Stimulated activated naive CD4-positive, alpha-beta T cell treated with Interleukin-2 at 50 U/mL for 16 hours (primary cell): ENCODE measurements around the gene NRAP.
"Not testable (repeated sequence)": the region's sequence is repeated elsewhere in the genome, so short reads cannot be mapped to it uniquely, and the experiment has no call there.

Source experiments
- DNase-seq: peaks from one replicate; lab custom pipeline; 2025; lab: John Stamatoyannopoulos, UW

NRAP gene

DNA sequence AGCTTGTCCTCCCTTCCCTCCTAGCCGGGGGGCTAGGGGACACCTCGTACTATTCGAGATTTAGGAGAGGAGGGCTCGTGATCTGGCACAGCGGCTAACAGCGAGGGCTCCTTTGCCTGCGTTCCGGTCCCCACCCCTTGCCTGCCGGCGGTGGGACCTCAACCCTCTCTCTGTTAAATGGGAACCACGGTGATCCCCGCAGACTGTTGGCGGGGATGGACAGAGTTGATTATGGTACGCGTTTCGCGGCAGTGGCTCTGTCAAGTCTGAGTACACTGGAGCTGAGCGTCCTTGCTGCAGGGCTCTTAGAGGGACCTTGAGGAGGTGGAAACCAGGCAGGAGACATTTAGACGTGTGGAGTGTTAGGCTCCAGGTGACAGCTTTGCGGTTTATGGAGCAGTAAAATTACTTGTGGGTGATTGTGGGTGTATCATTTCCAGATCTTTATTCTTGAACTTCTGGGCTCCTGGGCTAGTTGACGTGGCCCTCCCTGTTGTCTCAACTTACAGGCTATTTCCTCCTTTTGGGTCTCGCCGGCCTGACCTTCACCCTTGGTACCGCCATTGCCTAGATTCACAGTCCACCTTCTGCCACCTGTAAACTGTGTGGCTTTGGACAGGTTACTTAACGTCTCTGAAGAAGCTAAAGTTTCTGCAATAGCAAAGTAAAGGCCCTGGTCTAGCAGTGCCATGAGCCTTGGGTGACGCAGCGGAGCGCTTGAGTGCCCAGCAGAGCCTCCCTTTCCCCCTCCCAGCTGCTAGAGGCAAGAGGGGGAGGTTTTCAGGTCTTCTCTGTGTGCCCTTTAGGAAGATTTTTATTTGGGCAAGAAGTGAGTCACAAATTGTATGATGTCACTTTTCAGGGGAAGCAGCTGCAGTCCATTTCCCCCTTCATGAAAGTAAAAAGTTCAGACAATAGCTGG is 16.6 kb upstream of the NRAP start:
- peak; percentile 13 for DNase-seq

DNA sequence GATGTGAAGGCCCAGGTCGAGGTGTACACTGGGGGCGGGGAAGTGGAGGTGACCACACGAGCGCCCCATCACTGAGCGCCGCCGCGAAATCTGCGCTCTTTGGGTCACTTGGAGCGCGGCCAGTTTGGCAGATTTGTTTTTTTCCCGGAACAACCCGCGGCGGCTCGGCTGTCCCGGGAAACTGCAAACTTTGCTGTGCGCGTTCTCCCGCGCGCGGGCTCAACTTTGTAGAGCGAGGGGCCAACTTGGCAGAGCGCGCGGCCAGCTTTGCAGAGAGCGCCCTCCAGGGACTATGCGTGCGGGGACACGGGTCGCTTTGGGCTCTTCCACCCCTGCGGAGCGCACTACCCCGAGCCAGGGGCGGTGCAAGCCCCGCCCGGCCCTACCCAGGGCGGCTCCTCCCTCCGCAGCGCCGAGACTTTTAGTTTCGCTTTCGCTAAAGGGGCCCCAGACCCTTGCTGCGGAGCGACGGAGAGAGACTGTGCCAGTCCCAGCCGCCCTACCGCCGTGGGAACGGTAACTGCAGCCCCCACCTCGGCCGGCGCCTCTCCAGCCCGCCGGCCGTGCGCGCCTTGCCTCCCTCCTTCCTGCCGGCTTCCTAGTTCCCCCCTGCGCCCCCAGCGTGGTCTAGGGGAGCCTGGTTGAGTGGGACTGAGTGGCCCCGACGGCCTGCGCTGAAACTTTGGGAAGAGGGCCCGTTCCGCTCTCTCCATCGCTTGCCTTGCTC is 15.8 kb upstream of the NRAP start, which contains the start of gene CASP7:
TSS of gene CASP7 (plus strand) at position 450 of the 727 bp plus-strand sequence. CDS start 17,582 bp downstream, outside the sequence.
- DNase-seq = peak; percentile 77

DNA sequence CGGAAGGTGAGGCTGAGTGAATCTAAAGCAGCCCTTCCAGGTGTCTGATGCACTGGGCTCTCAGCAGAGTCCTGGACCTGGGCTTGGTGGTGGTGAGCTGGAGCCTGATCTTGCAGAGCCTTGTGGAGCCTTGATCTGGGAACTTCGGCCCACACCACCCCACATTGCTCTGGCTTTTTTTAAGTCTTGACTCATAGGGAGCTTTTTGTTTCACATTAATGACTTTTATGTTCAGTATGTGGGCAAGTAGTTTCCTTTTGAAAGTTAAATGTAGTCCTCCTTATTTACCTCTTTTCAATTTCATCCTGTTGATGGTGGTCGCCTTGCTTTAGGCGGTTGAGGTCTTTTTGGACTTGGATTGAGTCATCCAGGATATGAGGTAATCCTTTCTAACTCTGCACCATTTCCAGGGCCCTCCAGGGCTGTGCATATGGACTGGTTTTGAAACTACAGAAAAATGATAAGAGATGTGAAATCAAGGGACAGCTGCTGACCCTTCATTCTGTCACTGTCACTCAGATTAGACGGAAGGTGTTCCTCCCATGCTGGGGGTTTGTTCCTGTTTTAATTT is 2.9 kb upstream of the NRAP start:
- DNase-seq = no peak

DNA sequence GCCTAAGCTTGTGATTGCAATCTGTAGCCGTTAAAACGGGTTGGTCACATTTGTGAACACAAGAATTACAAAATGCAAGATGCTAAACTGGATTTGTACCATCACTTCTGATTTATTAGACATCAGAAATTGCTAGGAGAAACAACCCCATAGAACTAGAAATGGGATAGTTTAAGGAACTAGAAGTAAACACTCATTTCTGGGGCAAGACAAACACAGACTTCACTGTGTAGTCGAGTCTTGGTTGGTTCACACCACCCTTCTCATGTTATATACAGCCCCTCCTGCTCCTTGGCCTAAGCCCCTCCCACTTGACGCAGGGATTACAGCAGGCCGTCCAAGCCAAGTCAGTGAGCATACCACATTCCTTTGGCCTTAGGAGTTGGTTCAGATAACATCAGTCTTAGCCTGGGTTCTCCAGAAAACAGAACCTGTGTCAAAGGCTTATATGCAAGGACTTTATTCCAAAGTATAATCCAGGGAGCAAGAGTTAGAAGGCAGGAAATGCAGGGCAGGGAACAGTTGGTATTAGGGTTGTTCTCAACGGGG is 2.0 kb upstream of the NRAP start:
- DNase-seq = no peak

DNA sequence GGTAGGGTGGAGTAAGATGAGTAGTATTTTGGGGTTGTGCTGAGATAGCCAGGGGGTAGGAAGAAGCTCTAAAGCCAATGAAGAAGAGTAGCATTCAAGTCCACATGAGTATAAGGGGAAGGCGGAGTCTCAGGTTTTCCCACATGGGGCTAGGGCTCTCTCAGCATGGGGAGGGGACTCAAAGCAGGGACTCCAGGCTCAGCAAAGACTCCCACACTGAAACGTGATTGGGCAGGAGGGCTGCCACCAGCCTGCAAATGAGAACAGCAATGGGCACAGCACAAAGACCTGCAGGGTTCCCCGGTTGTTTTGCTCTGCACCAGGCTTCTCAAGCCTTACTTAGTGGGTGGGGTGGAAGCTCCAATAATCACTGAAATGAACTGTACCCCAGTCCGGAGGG is 1.5 kb upstream of the NRAP start:
- DNase-seq = no peak

DNA sequence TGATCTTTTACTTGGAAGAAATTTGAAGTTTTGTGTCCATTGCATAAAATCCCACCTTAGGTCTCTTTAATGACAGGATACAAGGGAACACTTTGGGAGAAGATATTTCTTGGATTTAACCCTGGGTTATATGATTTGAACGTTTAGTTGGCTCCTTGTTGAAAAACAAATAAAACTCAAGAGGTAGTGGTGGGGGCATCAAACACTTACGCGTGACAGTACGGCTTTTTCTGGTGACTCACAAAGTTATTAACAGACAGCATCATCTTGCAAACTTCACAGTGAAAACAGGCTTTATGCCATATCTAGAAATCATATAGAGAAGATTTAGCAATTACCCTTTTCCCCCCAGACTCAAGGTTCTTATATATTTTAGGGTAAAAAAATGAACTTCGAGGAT is 699 bp downstream of the NRAP start:
- no peak for DNase-seq

DNA sequence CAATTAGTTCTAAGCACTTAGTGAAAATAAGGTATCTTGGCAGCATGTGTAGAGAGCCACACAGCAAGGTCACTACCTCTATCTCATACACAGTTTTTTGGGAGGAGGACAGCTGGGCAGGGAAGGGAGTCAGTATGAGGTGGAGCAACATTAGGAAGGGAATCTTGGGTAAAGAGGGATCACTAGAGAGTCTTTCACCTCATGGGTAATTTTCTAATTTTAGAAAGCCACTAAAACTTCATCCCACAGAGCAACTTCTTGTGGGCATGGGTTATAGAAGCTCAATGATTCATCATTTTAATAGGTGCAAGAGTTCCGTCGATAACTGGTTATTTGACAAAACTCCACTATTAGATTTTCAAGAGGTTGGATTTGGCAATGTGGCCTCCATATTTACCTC is 2.5 kb downstream of the NRAP start:
- DNase-seq = no peak

DNA sequence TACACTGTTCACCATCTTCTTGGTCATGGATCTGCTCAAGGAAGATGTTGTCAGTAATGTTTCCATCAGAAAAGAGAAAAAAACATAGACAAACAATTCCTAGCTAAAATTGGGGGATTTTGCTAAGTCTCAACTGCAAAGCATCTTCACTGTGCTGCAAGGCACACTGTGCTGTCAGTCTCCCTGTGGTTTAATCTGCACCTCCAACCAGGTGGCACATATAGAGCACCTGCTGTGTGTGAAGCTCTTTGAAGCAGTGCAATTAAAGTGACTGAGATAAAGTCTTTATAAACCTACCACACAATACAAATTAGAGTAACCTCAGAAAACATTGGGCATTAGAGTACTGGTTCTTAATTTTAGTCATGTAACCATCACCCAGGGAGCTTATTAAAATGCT is 6.3 kb downstream of the NRAP start:
- no peak for DNase-seq

DNA sequence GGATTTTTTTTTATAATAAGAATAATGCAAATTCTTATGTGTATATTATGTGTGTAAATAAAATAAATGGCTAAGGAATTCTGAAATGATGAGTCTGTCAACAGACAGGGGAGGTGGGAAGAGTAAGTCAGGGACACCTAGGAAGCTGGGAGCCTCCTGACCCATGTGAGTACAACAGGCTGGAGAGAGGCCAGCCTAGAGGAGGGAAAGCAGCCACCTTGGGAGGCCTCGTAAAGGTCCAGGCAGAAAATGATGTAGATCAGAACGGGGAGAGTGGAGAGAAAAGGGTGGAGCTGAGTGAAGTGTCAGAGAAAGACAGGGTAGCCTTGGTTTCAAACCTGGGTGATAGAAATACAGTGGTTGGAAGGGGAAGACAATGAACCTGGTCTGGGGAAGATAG is 6.9 kb downstream of the NRAP start:
- DNase-seq = no peak

DNA sequence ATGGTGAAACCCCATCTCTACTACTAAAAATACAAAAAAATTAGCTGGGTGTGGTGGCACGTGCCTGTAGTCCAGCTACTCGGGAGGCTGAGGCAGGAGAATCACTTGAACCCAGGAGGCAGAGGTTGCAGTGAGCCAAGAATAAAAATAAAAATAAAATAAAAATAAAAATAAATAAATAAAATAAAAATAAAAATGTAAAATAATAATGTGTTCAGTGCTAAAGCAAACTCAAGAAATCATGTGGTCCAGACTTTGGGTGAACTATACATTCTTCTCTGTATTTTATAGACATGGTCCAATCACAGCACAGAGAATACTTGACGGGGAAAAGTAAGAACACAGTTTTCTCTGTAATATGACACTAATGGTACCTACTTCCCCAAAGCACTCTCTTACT is 11.4 kb downstream of the NRAP start:
- DNase-seq = not testable (repeated sequence)

DNA sequence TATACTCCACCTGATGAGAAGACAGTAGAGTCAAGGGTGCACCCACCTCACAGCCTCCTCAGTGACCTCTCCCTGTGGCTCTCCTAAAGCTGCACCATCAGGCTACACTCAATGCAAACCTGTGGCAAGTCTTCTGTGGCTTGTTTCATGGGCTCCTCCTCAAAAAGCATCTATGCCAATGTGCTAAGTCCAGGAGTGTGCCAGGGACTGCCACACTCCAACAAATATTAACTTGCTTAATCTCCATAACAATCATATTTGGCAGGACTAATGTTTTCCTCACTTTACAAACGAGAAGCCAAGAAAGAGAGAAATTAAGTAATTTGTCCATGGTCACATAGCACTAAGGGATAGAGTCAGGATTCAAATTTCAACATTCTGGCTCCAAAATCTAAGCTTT is 11.9 kb downstream of the NRAP start:
- no peak for DNase-seq

DNA sequence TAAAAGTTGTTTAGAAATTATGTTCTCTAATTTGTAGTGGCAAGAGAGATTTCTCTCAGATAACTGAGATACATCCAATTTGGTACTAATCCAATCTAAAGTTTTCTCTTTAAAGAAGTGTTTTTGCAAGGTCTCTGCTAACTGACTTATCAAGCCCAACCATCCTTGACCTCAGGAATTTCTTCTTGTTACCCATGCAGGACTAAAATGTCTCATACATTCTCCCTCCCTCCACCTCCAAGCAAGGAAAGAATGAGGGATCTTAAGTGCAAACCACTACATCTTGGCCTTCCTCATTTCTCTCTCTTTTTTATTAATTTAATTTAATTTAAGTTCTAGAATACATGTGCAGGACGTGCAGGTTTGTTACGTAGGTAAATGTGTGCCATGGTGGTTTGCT is 12.8 kb downstream of the NRAP start:
- no peak for DNase-seq

DNA sequence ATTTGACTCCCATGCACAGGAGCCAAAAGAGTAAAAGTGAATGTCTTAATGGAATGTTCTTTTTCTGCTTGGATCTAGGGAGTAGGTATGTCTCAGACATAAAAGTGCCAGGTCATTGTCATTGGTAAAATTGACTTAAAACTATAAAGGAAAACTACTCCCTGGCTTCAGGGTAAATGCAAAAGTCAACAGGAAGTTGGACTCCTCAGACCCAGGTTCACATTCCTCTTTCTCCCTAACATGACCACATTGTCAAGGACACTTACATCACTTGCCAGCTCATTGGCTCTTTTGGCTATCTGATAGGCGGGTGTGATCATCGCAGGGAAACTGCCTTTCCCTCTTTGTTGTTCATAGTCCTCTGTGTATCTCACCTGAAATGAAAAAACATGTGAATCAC is 13.7 kb downstream of the NRAP start:
- DNase-seq = no peak

DNA sequence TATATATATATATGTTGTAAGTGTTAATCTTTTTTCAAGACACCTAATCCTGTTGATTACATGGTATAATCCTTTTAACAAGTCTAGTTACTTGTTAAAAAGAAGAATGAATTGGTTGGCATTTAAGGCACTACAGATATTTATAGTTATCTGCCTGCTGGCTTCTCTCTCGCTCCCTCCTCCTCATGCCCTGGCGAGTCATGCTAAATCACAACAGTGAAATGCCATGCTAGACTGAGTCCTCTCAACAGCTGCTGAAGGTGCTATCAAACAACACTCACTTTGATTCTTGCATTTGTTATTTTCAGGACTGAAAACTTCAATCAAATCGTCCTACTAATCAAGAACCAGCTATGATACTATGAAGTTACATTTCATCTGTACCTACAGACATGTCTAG is 15.4 kb downstream of the NRAP start:
- no peak for DNase-seq

DNA sequence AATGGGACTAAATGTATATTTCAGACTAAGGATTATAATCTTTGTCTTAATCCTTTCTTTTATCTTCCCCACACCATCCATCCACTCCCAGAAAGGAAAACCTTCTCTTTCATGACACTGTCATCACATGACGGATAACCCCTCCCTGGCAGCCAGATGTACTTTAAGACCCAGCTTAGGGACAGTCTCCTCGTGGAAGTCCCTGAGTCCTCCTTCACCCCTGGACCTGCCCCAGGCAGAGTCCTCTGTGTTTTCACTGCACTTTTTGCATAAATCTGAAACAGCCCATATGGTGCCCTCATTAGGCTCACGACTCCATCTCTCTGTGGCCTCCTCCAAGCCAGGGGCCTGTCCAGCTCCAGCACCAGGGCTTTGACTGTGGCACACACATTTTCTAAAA is 16.0 kb downstream of the NRAP start:
- DNase-seq = no peak

DNA sequence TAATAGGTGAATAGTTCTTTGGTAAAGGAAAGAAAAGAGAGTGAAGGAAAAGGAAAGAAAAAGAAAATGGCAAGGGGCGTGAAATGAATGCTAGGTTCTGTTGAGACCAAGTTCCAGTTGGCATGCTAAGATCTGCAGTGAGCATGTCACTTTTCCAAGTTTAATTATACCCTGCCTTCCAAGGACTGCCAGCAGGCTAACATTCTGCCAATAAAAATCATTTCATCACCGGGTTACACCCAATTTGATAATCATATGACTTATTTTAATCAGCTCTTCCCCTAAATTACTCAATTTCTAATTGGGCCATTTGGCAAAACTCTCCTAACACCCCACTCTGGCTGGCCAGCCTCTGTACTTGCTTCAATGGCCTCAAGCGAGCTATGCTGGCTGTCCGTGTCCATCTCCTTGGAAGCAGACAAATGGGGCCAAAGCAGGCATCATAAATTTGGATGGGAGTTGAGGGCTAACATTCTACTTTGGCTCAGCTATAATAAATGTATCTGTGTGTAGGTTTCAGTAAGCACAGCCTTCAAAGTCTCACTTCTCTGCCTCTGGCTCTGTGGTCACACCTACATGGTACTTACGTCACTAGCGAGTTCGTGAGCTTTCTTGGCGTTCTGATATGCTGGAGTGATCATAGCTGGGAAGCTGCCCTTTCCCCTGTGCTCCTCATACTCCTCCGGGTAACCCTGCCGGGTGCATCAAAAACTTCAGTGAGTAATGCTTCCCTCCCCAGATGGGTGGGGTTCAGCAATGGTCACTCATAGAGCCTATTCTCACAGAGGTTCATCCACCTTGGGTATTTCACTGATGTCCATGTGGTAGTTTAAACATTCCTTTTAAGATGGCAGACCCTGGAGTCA is 17.3 kb downstream of the NRAP start:
- DNase-seq = no peak

DNA sequence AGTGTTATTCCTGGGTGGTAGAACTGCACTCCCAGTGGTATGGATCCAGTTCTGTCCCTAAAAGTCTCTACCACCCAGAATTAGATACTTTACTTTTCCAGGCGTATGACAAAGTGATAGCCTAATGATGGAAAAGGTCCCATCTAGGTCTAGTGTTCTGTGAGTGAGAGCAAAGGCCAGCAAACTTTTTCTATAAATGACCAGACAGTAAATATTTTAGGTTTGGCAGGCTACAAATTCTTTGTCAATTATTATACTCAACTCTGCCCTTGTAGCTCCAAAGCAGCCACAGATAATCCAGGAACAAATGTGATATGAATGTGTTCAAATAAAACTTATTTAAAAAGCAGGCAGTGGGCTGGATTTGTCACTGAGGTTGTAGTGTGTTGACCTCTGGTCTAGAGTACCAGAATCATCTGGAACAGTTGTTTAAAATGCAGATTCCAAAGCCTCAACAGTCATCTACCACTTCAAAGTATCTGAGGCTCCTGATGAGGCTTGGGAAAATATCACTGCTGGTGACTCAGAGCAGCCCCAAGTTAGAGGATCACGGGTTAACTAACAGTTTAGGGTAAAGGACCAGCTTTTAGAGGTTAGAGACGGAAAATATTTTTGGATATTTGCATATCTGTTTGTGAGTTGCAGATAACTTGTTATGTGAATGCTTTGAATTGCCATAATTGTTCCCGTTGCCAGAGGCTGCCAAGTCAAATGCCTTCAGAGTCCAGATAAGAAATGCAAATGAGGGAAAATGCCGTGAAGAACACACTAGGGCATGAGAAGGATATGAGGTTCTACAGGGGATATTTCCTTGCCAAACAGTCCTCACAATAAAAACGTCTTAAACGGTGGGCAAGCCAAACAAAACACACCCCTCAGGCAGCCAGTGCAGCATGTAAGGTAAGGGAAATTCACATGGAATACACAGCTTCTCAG is 19.4 kb downstream of the NRAP start:
- DNase-seq = no peak

DNA sequence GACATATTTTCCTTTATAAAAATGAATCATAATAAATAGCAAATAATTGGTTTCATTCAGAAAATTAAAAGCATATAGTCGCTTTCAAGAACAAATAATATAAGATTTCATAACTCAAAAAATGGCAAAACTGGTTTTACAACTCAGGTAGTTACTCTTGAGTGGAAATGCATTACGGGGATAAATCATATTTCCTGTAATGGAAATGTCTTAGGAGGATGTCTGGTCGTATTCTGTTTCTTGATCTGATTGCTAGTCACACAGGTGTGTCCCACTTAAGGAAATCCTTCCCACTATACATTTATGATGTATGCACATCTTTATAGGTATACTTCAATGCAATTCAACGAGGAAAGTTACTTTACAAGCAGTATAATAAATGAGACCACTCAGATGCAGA is 20.7 kb downstream of the NRAP start:
- DNase-seq = no peak

DNA sequence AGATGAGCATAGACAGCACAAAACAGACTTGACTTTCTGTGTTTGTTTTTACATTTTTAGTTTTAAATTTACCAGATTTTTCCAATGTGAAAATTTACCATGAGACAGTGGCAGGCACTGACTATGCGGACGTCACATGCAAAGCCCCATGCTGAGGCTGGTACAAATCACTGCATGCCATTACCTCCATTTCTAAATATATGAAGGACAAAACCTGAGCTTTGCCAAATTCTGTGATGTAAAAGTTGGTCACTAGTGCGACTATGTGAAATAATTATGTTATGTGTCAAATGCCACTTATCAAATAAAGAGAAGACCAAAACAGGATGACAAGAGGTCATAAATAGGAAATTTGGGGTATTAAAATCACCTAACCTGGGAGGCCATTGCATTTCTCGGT is 22.1 kb downstream of the NRAP start:
- DNase-seq = no peak

DNA sequence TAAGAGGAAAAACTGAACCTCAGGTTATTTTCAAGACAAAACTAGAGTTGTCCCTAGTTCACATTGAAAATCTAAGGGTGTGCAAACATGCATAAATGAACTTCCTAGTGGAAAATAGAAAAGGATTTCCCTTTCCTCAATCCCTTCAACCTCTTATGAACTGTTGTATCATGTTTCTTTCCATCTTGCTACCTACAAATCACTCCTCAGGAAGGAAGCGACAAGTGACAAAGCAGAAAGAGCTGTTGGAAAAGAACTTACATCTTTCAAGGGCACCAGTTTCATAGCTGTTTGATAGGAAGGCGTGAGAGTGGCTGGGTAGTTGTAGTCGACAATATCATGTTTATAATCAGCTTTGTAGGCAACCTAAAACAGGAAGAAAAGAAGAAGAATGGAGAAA is 23.9 kb downstream of the NRAP start:
- no peak for DNase-seq
